HG03139 (cell line): ENCODE data around the gene SCAF4.
"Not testable (repeated sequence)": the region's sequence is repeated elsewhere in the genome, so short reads cannot be mapped to it uniquely, and the experiment has no call there.

Experiments
- ATAC-seq: cut with Tn5 transposase; IDR thresholded peaks from one replicate; pipeline ENCODE4 v1.9.1; 2021; ENCODE audit not compliant: unreplicated experiment

The SCAF4 gene

GRCh38 chr21:31731857-31732596 lies at the start of gene SCAF4:
SCAF4 (minus strand) TSS chr21:31732118; CDS start chr21:31731692, 426 bp downstream.
- peak; percentile 74 for ATAC-seq

- ATAC-seq, result no peak
Measured at GRCh38 chr21:31780944-31781343, 49.0 kb upstream of the SCAF4 start.

- no peak for ATAC-seq
Measured at GRCh38 chr21:31778546-31778945, 46.6 kb upstream of the SCAF4 start.

GRCh38 chr21:31777857-31778256 lies 45.9 kb upstream of the SCAF4 start:
- ATAC-seq, result no peak

- ATAC-seq, result no peak
Measured at GRCh38 chr21:31774031-31774430, 42.1 kb upstream of the SCAF4 start.

- peak; percentile 93 for ATAC-seq
Measured at GRCh38 chr21:31772674-31773555, 41.0 kb upstream of the SCAF4 start.

- ATAC-seq, result no peak
Measured at GRCh38 chr21:31771685-31772084, 39.8 kb upstream of the SCAF4 start.

- no peak for ATAC-seq
Measured at GRCh38 chr21:31768710-31769109, 36.8 kb upstream of the SCAF4 start.

GRCh38 chr21:31766899-31767298 lies 35.0 kb upstream of the SCAF4 start:
- ATAC-seq, result no peak

- not testable (repeated sequence) for ATAC-seq
Measured at GRCh38 chr21:31765850-31766249, 33.9 kb upstream of the SCAF4 start.

- no peak for ATAC-seq
Measured at GRCh38 chr21:31760931-31761330, 29.0 kb upstream of the SCAF4 start.

- ATAC-seq, result no peak
Measured at GRCh38 chr21:31756787-31757186, 24.9 kb upstream of the SCAF4 start.

GRCh38 chr21:31755027-31755426 lies 23.1 kb upstream of the SCAF4 start:
- ATAC-seq, result no peak

- no peak for ATAC-seq
Measured at GRCh38 chr21:31754708-31754960, 22.7 kb upstream of the SCAF4 start.

- ATAC-seq, result no peak
Measured at GRCh38 chr21:31753949-31754707, 22.2 kb upstream of the SCAF4 start.

GRCh38 chr21:31752967-31753366 lies 21.0 kb upstream of the SCAF4 start:
- ATAC-seq, result no peak

- ATAC-seq, result no peak
Measured at GRCh38 chr21:31752352-31752751, 20.4 kb upstream of the SCAF4 start.

GRCh38 chr21:31750843-31751242 lies 18.9 kb upstream of the SCAF4 start:
- ATAC-seq, result no peak

GRCh38 chr21:31744182-31744800 lies 12.4 kb upstream of the SCAF4 start:
- ATAC-seq, result no peak

GRCh38 chr21:31743712-31744111 lies 11.8 kb upstream of the SCAF4 start:
- ATAC-seq, result no peak

GRCh38 chr21:31741116-31741515 lies 9.2 kb upstream of the SCAF4 start:
- ATAC-seq, result no peak
